Mammary epithelial cell (primary cell): ENCODE data around the gene SIM1.

Experiments
- EZH2 ChIP-seq: IDR thresholded peaks from 2 replicates; pipeline ENCODE4 v1.6.1; 2012; ENCODE audit warnings: low read length, inconsistent platforms, borderline replicate concordance
- TF ChIP-seq, protein P1 (sequence below), 2 donors: IDR thresholded peaks in 1 of 2; conservative IDR thresholded peaks in 1 of 2; 2 replicates each; pipeline ENCODE4 v1.5.1; 2011 to 2012; ENCODE audit warnings: inconsistent platforms in 2 of 2, low read length in 2 of 2, mild to moderate bottlenecking in 2 of 2, control low read depth in 1 of 2, low read depth in 1 of 2; ENCODE audit not compliant: insufficient read depth in 1 of 2; ENCODE audit errors: extremely low read depth in 1 of 2

- TF ChIP-seq, protein P1, sequence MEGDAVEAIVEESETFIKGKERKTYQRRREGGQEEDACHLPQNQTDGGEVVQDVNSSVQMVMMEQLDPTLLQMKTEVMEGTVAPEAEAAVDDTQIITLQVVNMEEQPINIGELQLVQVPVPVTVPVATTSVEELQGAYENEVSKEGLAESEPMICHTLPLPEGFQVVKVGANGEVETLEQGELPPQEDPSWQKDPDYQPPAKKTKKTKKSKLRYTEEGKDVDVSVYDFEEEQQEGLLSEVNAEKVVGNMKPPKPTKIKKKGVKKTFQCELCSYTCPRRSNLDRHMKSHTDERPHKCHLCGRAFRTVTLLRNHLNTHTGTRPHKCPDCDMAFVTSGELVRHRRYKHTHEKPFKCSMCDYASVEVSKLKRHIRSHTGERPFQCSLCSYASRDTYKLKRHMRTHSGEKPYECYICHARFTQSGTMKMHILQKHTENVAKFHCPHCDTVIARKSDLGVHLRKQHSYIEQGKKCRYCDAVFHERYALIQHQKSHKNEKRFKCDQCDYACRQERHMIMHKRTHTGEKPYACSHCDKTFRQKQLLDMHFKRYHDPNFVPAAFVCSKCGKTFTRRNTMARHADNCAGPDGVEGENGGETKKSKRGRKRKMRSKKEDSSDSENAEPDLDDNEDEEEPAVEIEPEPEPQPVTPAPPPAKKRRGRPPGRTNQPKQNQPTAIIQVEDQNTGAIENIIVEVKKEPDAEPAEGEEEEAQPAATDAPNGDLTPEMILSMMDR (conservative IDR thresholded peaks at IDR 0.05 in 1 of 2, IDR thresholded peaks at IDR 0.05 in 1 of 2; ENCODE audit: extremely low read depth in 1 of 2, insufficient read depth in 1 of 2, low read depth in 1 of 2, low read length in 2 of 2), result no peak
- TF ChIP-seq EZH2, result no peak
These were observed 72.3 kb downstream of the SIM1 start for GRCh38 chr6:100392423-100392822.
